HG02970 (cell line): ENCODE data around the gene HOXA7.

ENCODE experiments used
- ATAC-seq: cut with Tn5 transposase; IDR thresholded peaks from one replicate; pipeline ENCODE4 v1.9.1; 2021; ENCODE audit warnings: mild to moderate bottlenecking, moderate library complexity, moderate number of reproducible peaks; ENCODE audit not compliant: unreplicated experiment, low FRiP score

HOXA7 gene

DNA sequence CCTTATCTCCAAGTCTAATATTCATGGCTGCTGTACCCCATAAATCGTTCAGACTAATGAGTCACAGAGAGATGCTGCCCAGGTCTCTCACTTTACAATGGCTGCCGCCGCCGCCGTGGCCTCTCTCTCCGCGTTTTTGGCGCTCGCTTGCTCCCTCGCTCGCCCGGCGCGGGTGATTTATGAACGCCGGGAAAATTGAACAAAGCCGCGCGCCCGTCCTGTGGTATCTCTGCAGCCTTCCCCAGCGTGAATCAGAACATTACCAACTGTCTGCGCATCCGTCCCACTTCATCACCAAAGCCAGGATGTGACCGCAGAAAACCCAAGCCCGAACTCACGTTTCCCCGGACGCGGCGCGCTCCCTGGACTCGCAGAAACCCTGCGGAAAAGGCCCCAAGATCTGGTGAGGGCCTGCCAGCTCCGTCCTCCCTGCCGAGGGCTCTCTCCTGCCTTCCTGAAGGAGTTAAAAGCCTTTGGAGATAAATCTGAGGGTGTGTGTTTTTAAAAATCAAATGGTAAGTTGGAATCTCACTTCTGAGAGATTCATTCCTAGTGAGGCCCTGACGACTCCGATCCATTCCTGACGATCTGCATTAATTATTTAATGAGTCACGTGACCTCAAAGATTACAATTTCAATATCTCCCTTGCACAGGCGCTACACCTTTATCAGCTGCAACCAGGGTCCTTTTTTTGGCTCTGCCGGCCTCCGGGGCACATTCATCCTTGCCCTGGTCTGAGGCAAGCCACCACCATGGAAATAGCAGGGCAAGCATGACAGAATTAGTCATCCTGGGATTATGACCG lies 32.2 kb downstream of the HOXA7 start:
- no peak for ATAC-seq

DNA sequence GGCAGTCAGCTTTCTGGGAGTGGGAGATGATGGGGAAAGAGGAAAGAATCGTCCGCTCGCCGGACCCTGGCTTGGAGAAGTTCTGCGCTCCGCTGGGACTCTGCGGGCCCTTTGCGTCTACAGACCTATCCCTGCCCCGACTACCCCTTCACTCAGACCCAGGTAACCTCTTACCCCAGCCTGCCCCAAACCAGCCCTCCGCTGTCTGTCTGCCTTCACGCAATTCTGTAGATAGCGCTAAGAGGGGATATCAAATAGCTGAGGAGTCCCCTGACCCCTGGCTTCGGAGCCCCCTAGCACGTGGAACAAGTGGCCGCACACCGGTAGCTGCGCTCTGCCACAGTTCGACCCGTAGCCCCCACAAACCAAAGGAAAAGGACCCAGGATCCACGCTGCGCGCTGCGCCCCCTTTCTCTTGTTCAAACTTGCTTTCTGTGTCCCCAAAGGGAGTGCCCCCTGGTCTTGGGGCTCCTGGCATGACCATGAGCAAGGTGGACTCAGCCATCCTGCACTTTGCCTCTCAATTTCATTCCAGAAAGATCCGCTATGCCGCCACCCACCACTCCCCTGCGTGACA lies 32.9 kb downstream of the HOXA7 start:
- ATAC-seq, result no peak

DNA sequence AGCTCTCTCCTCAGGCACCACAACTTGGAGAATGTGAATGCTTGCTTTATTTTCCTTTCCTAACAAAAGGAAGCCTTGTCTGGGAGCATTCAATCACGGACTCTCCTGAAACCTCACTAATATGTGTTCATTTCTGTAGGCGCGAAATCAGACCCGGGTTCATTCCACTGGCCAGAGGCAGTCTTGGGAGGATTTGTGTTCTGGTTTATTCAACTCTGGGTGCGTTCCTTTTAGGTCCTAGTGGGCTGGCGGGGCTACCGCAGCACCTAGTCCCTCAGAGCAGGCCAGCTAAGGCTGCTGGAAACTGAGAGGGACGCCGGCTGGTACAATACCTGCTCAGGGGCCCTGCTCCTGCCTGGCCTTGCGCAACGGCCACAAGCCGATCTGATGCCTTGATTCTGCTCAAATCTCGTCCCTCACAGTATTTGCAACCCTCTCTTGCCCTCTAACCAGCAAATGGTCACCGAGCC lies 33.4 kb downstream of the HOXA7 start:
- no peak for ATAC-seq

DNA sequence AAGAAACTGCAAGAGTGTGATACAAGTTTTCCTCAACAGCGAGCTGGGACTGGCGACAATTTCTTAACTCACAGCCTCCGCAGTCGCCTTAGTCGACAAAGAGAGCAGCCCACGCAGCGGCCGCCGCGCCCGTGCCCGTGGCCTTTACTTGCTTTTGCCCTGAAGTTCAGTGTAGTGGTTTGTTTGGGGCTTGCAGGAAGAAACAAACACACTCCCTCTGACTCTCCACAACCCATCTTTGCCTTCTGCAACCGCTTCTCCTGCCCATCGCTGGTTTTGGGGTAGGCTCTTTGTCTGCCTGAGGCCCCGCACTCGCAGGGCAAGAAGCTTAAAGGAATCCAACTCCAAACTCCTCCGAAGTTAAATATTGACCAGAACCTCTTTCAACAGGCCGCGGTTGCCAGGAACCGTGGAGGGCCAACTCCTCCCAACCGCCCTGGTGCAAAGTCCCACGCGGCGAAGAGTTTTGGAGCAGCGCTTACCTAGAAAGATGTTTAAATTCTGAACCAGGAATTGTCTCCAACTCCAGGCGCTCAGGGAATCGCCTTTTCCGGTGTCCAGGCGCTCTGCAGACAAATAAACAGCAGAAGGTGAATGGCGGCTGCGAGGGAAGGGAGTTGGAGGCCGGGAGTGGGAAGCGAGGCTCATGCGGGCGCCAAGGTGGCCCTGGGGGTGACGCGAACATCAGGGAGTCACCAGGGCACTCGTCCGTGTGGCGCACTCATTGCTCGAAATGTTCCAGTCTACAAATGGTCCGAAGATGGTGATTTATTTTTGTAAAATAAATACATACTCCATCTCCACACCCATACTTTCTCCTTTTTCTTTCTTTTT lies 34.2 kb downstream of the HOXA7 start:
- ATAC-seq, result no peak

DNA sequence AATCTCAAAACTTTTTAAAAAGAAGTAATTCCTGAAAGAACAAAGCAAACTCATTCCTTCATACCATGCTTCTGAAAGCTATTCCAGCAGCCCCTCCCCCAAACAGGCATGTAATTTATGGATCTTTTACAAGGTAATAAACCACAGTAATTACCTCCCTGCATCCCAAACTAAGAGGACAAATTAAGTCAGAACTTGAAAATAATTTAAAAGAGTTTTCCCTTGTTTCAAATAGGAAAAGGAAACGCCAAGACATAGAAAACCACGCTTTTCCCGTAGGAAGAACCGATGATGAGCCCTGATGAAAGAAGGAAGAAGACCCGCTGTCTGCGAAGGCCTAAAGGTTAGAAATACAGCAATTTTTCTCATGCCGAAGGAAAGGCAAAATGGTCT lies 34.8 kb downstream of the HOXA7 start:
- ATAC-seq, result no peak

DNA sequence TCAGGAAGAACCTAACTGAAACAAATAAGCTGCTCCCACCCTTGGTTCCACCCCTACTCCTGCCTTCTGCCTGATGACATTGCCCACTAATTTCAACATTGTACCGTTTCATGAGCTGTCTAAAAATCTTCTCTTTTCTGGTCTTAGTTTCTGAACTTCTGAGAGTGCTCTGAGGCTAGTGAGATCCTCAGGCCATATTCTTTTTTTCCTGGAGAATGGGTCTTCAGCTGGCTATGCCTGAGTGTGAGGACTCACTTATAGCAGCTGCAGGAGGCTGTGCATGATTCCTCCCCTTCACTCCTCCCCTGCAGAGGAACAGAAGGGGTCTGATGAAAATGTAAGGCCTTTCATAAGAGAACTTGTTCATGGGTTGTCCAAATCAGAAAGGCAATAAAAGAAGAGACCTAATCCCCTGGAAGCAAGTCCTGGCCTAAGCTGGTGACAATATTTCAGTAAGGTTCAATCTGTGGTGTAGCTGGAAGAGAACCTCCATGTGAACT lies 37.0 kb downstream of the HOXA7 start:
- no peak for ATAC-seq

DNA sequence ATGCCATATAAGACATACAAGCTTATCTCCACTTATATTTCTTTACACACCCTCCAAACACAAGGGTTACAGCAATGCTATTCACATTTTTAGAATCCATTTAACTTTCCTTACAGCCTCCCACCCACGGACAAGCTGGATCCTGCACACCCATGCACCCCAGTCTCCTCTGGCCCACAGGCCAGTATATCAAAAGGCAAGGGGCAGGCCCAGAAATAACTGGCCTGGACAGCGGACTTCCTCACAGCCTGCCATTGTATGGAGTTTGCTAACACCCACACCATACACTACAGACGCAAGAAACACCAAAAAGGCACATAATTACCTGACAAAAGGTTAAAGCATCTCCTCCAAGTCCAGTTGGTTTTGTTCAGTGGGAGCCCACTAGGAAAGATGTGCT lies 37.9 kb downstream of the HOXA7 start:
- ATAC-seq, result no peak

DNA sequence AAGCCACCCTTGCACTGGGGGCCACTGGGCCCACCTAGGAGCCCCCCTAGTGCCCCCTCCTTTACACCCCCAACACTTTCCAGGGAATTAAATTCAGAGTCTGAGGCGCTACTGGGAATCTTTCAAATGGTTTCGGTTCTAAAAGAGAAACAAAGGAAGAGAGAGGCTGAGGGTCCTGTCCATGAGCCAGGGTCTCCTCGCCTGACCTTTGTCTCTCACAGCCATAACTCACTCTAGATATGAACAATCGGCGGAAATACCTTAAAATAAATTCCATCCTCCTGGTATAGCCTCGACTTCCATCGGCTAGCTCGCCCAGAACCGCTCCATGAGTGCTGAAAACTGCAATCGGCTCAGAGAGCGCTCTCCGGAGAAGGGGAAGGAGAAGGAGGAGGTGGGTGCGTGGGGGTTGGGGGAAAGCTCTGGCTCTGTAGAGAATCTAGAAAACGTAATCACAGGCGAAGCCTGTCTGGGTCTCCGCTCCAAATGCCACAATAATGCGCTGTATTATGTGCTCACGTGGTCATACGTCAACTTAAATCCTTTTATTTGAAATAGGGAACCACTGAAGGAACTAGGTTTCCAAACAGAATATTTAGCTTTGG lies 38.5 kb downstream of the HOXA7 start:
- no peak for ATAC-seq

DNA sequence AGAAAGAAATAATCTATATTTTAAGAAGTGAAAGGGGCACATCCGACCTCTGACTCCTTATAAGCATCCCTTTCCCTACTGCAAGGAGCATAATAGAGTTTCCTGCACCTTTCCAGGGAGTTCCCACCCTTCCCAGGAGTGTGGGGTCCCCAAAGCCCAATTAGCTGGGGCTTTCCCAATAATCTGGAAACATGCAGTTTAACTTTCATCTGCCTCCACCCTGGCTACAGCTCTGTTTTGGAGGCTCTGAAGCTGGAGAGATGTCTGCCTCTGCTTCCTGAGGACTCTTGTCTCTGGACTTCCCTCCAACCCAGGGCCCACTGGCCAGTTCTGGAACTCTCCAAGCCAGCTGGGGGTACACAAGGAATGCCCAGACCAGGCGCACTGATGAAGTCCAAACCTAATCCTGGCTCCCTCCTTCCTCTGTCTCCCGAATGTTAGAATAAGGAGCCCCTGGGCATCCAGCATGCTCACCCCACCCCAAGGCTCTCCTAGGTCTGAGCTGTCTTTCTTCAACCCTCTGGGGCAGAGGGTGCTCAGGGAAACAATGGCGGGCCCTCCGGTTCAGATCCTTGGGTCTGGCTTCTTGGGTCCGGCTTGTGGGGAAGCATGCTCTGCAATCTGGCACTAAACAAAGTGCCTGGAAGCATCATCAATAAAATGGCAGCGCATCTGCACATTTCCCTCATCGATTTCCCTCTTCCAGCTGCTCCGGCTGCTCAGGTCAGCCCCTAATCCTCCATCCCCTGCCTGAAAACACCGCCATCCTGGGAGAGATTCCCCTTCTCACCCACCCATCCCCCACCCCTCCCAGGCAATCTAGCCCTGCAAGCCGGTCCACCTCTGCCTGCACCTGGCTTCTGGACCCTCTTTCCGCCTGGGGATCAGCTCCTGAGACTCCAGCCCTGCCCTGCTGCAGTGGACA lies 39.3 kb downstream of the HOXA7 start:
- no peak for ATAC-seq

DNA sequence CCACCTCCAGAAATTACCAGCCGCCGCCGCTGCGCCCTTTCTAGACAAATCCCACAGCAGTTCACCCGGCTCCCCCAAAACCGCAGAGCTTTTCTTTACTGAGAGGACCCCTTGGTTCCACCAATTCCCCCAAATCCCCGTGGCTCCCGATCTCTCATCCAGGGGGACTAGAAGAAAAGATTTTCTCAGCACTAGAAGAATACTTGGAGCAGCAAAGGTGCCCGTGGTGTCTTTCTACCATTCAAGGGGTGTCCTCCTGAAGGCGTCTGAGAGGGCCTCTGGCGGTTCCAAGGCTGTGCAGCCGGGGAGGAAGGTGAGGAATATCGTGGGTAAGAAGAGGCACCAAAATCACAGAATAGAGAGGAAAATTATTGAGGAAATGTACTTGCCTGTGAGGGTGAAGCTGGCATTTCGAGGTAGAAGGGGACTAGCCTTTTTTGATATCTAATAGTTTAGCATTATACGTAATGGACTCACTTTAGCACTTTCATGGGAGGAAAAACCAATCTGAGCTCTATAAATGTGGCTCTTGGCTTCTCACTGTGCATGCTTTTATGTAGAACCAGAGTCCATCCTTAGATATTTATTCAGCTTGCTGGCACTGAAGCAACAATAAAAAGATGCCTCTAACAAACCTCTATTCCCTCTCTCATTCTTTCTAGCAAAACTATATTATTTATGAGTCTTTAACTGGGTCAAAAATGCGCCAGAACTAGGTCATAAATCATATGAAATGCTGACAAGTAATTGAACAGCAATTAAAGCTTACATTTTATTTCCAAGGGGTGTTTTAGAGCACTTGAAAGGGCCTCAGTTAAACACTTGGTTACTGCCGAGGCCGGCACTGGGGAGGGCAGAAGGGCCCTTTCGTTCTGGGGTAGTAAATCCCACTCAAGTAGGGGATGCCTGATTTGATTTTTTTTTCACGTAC lies 40.2 kb downstream of the HOXA7 start:
- ATAC-seq, result no peak

DNA sequence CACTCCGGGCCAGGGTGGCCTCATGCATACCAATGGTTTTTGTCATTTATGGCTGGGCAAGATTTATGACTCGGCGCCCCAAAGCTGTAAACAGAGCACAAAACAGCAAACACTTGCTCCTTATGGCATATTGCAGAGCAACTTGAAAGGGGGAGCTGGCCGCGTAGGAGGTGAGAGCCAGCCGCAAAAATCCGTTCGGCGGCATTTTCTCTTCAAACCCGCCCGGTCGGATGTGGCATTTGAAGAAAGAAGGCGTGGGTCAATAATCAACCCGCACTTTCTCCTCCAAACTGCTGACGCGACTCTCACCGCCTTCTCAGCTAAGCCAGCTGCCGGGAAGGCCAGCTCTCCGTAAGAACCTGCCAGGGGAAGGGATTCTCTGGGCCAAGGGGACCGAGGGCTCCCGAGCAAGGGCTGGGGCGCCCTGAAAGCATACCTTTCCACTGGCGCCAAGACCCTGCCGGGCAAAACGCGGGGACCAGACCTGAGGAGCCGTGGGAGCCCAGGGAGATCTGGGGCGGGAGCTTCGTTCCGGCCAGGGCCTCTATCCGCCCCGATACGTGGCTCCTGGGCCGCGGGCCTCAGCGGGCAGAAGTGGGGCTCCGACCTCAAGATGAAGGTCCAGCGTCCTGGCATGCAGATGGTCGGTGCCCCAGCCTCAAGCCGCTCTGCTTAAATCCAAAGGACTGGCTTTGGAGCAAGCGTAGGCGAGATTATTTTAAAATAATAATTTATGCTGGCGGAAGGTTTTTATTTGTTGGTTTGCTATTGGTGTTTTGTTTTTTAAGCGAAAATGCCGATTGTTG lies 41.1 kb downstream of the HOXA7 start:
- no peak for ATAC-seq

DNA sequence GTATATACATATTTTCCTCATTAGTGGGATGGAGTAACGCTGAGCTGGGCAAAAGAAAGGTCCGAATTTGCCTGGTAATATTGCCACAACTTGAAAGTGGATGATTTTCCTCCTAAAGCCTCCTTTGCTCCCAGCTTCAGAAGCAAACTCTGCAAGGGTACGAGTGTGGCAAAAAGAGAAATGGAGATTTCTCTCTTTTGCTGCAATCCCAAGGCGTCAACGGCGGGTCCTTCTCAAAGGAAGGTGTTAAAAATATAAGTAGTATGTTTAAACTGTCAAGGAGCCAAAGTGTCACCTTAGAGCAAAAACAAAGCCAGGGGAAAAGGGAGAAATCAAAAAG lies 41.6 kb downstream of the HOXA7 start:
- ATAC-seq, result no peak

DNA sequence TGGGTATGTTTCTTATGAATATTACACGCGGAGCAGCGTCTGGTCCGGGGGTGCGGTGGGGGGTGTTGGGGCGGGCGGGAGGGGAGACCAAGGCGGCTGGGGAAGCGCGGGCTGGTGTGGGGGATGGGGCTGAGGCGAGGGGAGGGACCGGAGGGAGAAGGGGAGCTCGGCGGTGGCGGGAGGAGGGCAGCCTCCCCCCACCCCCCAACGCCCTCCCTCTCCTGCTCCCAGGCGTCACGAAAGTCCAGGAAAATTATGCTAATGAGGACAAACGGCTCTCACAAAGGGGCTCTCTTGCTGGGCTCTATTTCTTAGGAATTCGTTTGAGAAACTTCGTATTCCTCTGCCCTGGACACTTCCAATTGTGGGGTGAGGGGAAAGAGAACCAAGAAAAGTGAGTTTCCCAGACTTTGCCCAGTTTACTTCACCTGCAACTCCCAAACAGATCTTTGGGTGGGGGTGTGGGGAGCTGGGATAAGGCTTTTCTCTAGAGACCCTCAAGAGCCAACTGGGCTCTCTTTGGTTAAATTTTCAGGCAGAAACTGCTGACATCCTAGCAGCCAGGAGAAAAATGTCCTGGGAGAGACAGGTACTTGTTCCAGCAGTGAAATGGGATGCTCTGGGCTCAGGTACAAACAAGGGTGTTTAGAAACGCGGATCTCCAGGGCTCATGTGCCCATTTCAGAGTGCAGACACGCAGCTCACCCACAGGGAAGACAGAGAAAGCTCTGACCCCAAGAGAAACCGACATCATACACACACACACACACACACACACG lies 42.3 kb downstream of the HOXA7 start:
- no peak for ATAC-seq

DNA sequence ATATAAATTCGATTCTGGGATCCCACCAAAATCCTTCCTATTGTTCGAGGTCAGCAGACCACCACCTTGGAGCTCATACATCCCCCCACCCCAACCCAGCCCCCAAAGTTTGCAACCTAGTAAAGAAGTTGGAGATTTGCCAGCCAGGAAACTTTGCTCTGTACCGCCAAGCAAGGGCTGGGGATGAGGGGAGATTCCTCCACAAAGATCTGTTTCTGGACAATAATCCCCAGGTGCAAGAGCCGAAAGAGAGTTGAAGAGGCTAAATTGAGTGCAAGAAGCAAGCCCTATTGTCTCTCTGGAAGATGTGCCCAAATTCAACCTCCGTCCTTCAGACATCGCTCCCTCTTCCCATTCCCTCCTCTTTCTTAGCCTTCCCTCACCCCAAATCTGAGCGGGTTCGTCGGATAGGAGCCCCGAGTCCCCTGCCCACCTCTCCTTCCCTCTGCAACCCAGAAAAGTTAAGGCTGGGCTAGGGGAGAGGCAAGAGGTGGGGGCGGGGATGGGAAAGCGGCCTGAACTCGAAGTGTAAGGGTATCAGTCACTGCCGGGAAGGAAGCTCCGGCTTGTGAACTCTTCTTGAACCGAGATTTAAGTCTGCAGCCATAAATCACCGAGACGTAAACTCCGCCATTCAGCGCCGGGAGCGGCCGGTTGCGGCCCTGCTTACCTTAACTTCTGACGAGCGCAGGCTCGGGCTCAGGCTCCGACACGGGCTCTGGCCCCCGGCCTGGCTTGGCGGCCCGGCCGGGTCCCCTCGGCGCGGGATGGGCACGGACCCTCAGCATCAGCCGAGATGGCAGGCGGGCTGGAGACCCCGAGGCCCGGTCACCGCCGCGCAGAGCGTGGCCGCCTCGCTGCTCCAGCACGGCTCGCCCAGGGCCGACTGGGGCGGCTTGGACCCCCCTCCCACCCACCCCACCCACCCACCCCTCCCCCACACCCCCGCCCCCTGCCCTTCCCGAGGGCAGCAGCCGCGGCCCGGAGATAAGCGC lies 43.2 kb downstream of the HOXA7 start:
- no peak for ATAC-seq

DNA sequence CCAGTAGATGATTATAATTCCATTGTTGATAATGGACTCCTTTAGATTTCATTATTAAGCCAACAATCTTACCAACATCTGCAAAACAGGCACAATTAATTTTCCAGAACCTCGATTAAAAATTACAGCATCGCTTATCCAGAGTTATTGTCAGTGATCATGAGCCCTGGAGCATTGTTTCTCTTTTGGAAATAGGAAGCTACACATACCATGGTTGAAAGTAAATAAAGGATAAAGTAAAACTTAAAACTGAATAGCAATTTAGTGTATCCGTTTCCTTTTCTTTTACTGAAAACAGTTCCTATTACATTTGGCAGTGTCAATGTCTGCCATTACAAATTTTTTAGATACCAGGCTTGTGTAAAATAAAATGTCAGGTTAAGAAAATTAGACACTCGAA lies 44.1 kb downstream of the HOXA7 start:
- no peak for ATAC-seq

DNA sequence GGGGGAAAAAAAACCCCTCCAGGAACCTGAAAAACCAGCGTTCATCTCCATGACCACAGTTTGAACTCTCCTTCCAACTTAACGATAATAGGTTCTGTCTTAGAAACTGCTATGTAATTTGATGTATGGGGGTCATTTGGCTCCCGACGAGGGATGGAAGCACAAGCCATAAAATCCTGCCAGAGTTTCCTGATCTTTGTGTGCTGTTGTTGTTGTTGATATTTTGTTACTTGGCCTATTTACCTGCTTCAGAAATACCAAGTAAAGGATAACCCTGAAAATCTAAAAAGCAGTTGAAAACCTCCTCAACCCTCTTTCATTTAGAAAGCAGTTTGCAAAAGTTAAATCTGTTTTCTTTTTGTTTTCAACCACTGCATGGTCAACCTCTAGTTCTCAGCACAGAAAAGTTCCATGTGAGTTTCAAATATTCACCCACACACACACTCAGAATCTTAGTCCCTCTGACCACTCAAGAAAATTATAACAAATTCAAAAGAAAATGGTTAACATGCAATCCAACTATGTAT lies 44.7 kb downstream of the HOXA7 start:
- no peak for ATAC-seq
